Keratinocyte (primary cell): ENCODE results near the gene LSM4. TPM values are rescaled to one million over a fixed set of nuclear protein-coding genes. Genes with fewer than 3 reads are reported as not detected.

Experiments
- DNase-seq: peaks from one replicate; pipeline ENCODE4 v3.0.0-alpha.2; 2011; ENCODE audit warnings: low read depth, missing footprints, low spot score
- FAIRE-seq: peaks from 2 replicates; lab custom pipeline; 2011; peaks lifted over from hg19 to GRCh38; lab: Jason Lieb, UNC
- H2AFZ ChIP-seq: 2 replicates; pipeline ENCODE4 v1.6.0; 2012; ENCODE audit warnings: low read length, control low read depth, inconsistent platforms; ENCODE audit not compliant: control insufficient read depth
- H3K27ac ChIP-seq: 2 replicates; pipeline ENCODE4 v1.5.1; 2011; ENCODE audit warnings: low read length; ENCODE audit not compliant: control insufficient read depth, insufficient read depth
- H3K27me3 ChIP-seq: 3 replicates; pipeline ENCODE4 v1.6.0; 2011; ENCODE audit warnings: low read length; ENCODE audit not compliant: control insufficient read depth, insufficient read depth; ENCODE audit errors: extremely low read depth
- H3K36me3 ChIP-seq, 2 experiments: 2 replicates in 1 of 2; 3 replicates in 1 of 2; pipeline ENCODE4 v1.5.1; 2011; ENCODE audit warnings: low read length in 2 of 2, mild to moderate bottlenecking in 1 of 2; ENCODE audit not compliant: control insufficient read depth in 2 of 2, insufficient read depth in 2 of 2; ENCODE audit errors: extremely low read depth in 1 of 2
- H3K4me1 ChIP-seq: 3 replicates; pipeline ENCODE4 v1.5.1; 2011; ENCODE audit warnings: low read length; ENCODE audit not compliant: control insufficient read depth, insufficient read depth; ENCODE audit errors: extremely low read depth
- H3K4me2 ChIP-seq: 3 replicates; pipeline ENCODE4 v1.6.0; 2011; ENCODE audit warnings: low read depth, low read length; ENCODE audit not compliant: control insufficient read depth, insufficient read depth; ENCODE audit errors: extremely low read depth
- H3K4me3 ChIP-seq, 3 experiments: fragments of 200-600 bp in 1 of 3; sonication (generic) in 1 of 3; 2 replicates in 2 of 3; 3 replicates in 1 of 3; pipeline ENCODE4 v1.5.1; 2011 to 2016; ENCODE audit warnings: low read length in 3 of 3, mild to moderate bottlenecking in 3 of 3, control low read depth in 2 of 3, inconsistent platforms in 1 of 3, low read depth in 1 of 3, mixed read lengths in 1 of 3, mixed run types in 1 of 3, moderate library complexity in 1 of 3; ENCODE audit not compliant: control insufficient read depth in 2 of 3, insufficient read depth in 2 of 3; ENCODE audit errors: extremely low read depth in 1 of 3
- H3K79me2 ChIP-seq: 2 replicates; pipeline ENCODE4 v1.6.0; 2012; ENCODE audit warnings: low read length; ENCODE audit not compliant: control insufficient read depth, insufficient read depth
- H3K9ac ChIP-seq: 3 replicates; pipeline ENCODE4 v1.6.0; 2011; ENCODE audit warnings: low read length; ENCODE audit not compliant: control insufficient read depth, insufficient read depth; ENCODE audit errors: extremely low read depth
- H3K9me1 ChIP-seq: 3 replicates; pipeline ENCODE4 v1.6.0; 2011; ENCODE audit warnings: low read length; ENCODE audit not compliant: control insufficient read depth, insufficient read depth; ENCODE audit errors: extremely low read depth
- H3K9me3 ChIP-seq: 2 replicates; pipeline ENCODE4 v1.5.1; 2012; ENCODE audit warnings: low read depth, low read length; ENCODE audit not compliant: control insufficient read depth
- H4K20me1 ChIP-seq: 3 replicates; pipeline ENCODE4 v1.6.0; 2011; ENCODE audit warnings: low read length; ENCODE audit not compliant: control insufficient read depth, insufficient read depth; ENCODE audit errors: extremely low read depth
- CTCF ChIP-seq, 3 experiments: IDR thresholded peaks in 1 of 3; conservative IDR thresholded peaks in 1 of 3; optimal IDR thresholded peaks in 1 of 3; 2 replicates in 2 of 3; 3 replicates in 1 of 3; pipeline versions ENCODE3 to v1.5.1; 2011; ENCODE audit warnings: low read length in 3 of 3, mild to moderate bottlenecking in 3 of 3, moderate library complexity in 2 of 3, control low read depth in 1 of 3, inconsistent platforms in 1 of 3; ENCODE audit not compliant: insufficient read depth in 2 of 3; ENCODE audit errors: extremely low read depth in 1 of 3
- EZH2 ChIP-seq: IDR thresholded peaks from one replicate; pipeline ENCODE4 v1.6.1; 2012; ENCODE audit warnings: inconsistent platforms, mild to moderate bottlenecking, low read length, moderate library complexity
- dilution Hi-C: fragments of 300-500 bp; cut with MboI; formaldehyde crosslinking; loops from one replicate; pipeline ENCODE4 v1.7.0; 2020; ENCODE audit warnings: low sequenced_read_pairs; ENCODE audit not compliant: extremely low pct_ligation_motif_present
- polyA plus RNA-seq, 5 experiments: library from polyadenylated mRNA; depleted of rRNA in 3 of 5; stranded (reverse) in 3 of 5; stranded (forward) in 1 of 5; unstranded in 1 of 5; fragments of >200 nt; gene quantifications; 1 replicate in 1 of 5; 2 replicates in 3 of 5; 3 replicates in 1 of 5; pipeline versions ENCODE4 v1.2.1 to v1.2.3, GENCODE V29; 2011 to 2012; ENCODE audit warnings: missing spikeins in 2 of 5, low read depth in 1 of 5, low replicate concordance in 1 of 5

LSM4 gene
- polyA plus RNA-seq, 1 donor (not counting 4 experiments of a cell fraction or from before 2014, with no cell fraction given): 162 TPM

DNA sequence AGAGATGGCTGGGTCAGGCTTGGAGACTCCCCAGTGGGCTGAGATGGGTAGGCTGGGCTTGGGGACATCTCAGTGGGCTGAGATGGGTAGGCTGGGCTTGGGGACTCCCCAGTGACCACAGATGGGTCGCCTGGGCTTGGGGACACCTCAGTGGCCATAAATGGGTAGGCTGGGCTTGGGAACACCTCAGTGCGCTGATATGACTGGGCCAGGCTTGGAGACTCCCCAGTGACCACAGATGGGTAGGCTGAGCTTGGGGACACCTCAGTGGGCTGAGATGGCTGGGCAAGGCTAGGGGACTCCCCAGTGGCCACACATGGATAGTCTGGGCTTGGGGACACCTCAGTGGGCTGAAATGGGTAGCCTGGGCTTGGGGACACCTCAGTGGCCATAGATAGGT, 61.4 kb downstream of the LSM4 start:
- no peaks in the 10 kb centered on the region for H3K9me1 ChIP-seq
- no peak overlapping the region for H3K9ac ChIP-seq
- H3K4me2 ChIP-seq: no peak overlapping the region
- TF ChIP-seq EZH2: no peak
- no peak for TF ChIP-seq CTCF (optimal IDR thresholded peaks at IDR 0.05 in 1 of 3, IDR thresholded peaks at IDR 0.05 in 1 of 3, conservative IDR thresholded peaks at IDR 0.05 in 1 of 3; ENCODE audit: extremely low read depth in 1 of 3, insufficient read depth in 2 of 3, low read length in 3 of 3)
- no peak overlapping the region for H2AFZ ChIP-seq
- no peaks in the 10 kb centered on the region for H3K4me1 ChIP-seq
- dilution Hi-C loops: no loop called here
- no peaks in the 10 kb centered on the region for H3K27me3 ChIP-seq
- H3K79me2 ChIP-seq: no peaks in the 10 kb centered on the region
- H3K4me3 ChIP-seq: no peak overlapping the region
- H4K20me1 ChIP-seq: no peaks in the 10 kb centered on the region
- no peak for DNase-seq
- H3K9me3 ChIP-seq: no peaks in the 10 kb centered on the region
- no peaks in the 10 kb centered on the region for H3K36me3 ChIP-seq
- FAIRE-seq: no peak
- no peak overlapping the region for H3K27ac ChIP-seq

DNA sequence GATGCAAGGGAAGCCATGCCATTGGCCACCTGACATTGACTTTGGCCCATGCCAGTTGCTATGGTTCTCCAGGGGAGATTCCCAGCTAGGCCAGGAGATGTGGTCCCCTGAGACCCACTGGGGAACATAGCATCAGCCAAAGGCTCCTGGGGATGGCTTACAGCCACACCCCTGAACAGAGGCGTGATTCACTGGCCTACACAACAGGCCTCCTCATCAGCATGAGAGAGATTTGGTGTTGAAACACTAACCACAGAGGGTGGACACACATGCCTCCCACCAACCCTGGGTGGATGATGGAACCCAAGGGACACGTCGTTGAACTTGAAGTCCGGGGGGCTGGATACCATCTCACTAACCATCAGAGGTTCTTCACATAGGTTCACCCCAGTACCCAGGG, 63.0 kb downstream of the LSM4 start:
- H3K79me2 ChIP-seq: no peaks in the 10 kb centered on the region
- no peak overlapping the region for H3K4me2 ChIP-seq
- no peaks in the 10 kb centered on the region for H3K27me3 ChIP-seq
- dilution Hi-C loops: no loop called here
- H3K4me3 ChIP-seq: no peak overlapping the region
- H3K4me1 ChIP-seq: peaks cover 4% of the 10 kb centered on the region
- no peaks in the 10 kb centered on the region for H3K9me3 ChIP-seq
- no peak for FAIRE-seq
- no peaks in the 10 kb centered on the region for H3K9me1 ChIP-seq
- no peak for DNase-seq
- H3K27ac ChIP-seq: no peak overlapping the region
- no peak overlapping the region for H2AFZ ChIP-seq
- TF ChIP-seq EZH2 (no peak), CTCF (optimal IDR thresholded peaks at IDR 0.05 in 1 of 3, IDR thresholded peaks at IDR 0.05 in 1 of 3, conservative IDR thresholded peaks at IDR 0.05 in 1 of 3; ENCODE audit: extremely low read depth in 1 of 3, insufficient read depth in 2 of 3, low read length in 3 of 3) (no peak)
- H4K20me1 ChIP-seq: no peaks in the 10 kb centered on the region
- no peaks in the 10 kb centered on the region for H3K36me3 ChIP-seq
- H3K9ac ChIP-seq: no peak overlapping the region
